Right lobe of liver (tissue), 4 donors: ENCODE results near the gene RERE.

Experiments used
- POLR2A ChIP-seq: fragments of 450-650 bp; IDR thresholded peaks from one replicate; pipeline ENCODE4 v1.6.1; 2017; ENCODE audit warnings: antibody characterized with exemption, mild to moderate bottlenecking
- TF ChIP-seq, protein P1 (sequence below), 4 donors: fragments of 200-600 bp in 3 of 4; fragments of 450-650 bp in 1 of 4; IDR thresholded peaks; one replicate each; pipeline versions ENCODE4 v1.5.1 to v1.8.0; 2016 to 2022; ENCODE audit warnings: antibody characterized with exemption in 4 of 4, mild to moderate bottlenecking in 2 of 4
- donor health status: DM: no; HTN: no; CAD: no.
- donor health status: DM: no; HTN: no; CAD: no.
- donor health status: DM: no; HTN: yes; CAD: no.

GRCh38 chr1:8790478-8790877, 27.0 kb downstream of the RERE start:
- TF ChIP-seq, protein P1, sequence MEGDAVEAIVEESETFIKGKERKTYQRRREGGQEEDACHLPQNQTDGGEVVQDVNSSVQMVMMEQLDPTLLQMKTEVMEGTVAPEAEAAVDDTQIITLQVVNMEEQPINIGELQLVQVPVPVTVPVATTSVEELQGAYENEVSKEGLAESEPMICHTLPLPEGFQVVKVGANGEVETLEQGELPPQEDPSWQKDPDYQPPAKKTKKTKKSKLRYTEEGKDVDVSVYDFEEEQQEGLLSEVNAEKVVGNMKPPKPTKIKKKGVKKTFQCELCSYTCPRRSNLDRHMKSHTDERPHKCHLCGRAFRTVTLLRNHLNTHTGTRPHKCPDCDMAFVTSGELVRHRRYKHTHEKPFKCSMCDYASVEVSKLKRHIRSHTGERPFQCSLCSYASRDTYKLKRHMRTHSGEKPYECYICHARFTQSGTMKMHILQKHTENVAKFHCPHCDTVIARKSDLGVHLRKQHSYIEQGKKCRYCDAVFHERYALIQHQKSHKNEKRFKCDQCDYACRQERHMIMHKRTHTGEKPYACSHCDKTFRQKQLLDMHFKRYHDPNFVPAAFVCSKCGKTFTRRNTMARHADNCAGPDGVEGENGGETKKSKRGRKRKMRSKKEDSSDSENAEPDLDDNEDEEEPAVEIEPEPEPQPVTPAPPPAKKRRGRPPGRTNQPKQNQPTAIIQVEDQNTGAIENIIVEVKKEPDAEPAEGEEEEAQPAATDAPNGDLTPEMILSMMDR (IDR thresholded peaks at IDR 0.05): no peak
- TF ChIP-seq POLR2A: no peak
